Bronchial epithelial cell (primary cell): ENCODE measurements around the gene GNG12. TPM values are rescaled to one million over a fixed set of nuclear protein-coding genes. Genes with fewer than 3 reads are reported as not detected.

Experiments used
- DNase-seq: peaks from one replicate; pipeline ENCODE4 v3.0.0-alpha.2; 2010; ENCODE audit warnings: low read depth
- FAIRE-seq: peaks from 2 replicates; lab custom pipeline; 2011; peaks lifted over from hg19 to GRCh38; lab: Jason Lieb, UNC
- H3K27me3 ChIP-seq: 2 replicates; pipeline ENCODE4 v1.5.1; 2011; ENCODE audit warnings: low read length; ENCODE audit not compliant: control insufficient read depth, insufficient read depth
- H3K36me3 ChIP-seq: 2 replicates; pipeline ENCODE4 v1.5.1; 2011; ENCODE audit warnings: low read length; ENCODE audit not compliant: control insufficient read depth, insufficient read depth
- H3K4me3 ChIP-seq: 2 replicates; pipeline ENCODE4 v1.5.1; 2011; ENCODE audit warnings: mild to moderate bottlenecking, low read depth, low read length, control low read depth
- CTCF ChIP-seq: IDR thresholded peaks from 2 replicates; pipeline ENCODE4 v1.5.1; 2011; ENCODE audit warnings: mild to moderate bottlenecking, moderate library complexity, low read length, control low read depth, inconsistent platforms; ENCODE audit not compliant: insufficient read depth, severe bottlenecking
- total RNA-seq: library from RNA; depleted of rRNA; stranded (reverse); fragments of >200 nt; gene quantifications from 2 replicates; pipeline ENCODE4 v1.2.1, GENCODE V29; 2014

The GNG12 gene
- total RNA-seq, 1 donor from 2014 or later, result 75.3 TPM

DNA sequence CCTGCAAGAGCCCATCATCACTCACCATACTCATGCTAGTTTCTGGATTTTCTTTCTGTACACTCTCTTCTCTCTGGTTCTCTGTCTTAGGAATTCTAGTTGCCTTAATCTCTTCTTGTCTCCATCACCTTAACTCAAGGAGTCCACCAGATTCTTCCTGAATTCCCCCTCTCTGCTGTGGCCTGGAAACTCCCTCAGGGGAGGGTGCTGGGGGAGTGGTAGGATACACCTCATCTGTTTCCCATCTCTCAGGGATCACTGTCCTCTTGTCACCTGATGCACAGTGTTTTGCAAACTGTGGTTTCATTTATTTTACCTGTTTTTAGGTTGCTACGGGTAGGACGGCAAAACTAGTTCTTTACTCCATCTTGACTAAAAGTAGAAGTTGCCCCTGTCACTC lies 6.6 kb upstream of the GNG12 start:
- Histone ChIP-seq H3K27me3 (no peaks in the 10 kb centered on the region), H3K4me3 (no peak overlapping the region), H3K36me3 (no peaks in the 10 kb centered on the region)
- DNase-seq, result no peak
- no peak for FAIRE-seq
- TF ChIP-seq CTCF, result no peak

GRCh38 chr1:67838180-67838910 lies 5.1 kb upstream of the GNG12 start:
- peak; percentile 52 for DNase-seq
- no peaks in the 10 kb centered on the region for H3K36me3 ChIP-seq
- no peak overlapping the region for H3K4me3 ChIP-seq
- H3K27me3 ChIP-seq, result no peaks in the 10 kb centered on the region
- no peak for TF ChIP-seq CTCF
- no peak for FAIRE-seq

DNA sequence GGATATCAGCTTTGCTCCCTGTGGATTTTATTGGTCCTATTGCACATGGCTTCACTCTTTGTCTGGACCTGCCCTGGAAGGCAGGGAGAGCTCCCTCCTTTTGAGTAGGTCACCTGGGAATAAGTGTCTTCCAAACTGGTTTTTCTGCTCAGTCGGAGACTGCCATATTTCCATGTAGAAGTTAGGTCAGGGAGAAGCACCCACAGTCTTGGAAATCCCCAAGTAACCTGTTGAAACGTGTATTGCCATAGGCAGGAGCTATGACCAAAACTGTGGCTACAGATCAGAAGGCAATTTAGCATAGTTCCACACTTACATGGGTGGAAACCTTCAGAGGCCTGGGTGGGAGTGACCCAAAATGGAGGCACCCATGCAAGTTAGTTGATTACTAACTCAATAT lies 3.5 kb upstream of the GNG12 start:
- H3K4me3 ChIP-seq, result no peak overlapping the region
- FAIRE-seq, result no peak
- no peak for TF ChIP-seq CTCF
- peak; percentile 99 for DNase-seq
- no peaks in the 10 kb centered on the region for H3K27me3 ChIP-seq
- H3K36me3 ChIP-seq, result no peaks in the 10 kb centered on the region

DNA sequence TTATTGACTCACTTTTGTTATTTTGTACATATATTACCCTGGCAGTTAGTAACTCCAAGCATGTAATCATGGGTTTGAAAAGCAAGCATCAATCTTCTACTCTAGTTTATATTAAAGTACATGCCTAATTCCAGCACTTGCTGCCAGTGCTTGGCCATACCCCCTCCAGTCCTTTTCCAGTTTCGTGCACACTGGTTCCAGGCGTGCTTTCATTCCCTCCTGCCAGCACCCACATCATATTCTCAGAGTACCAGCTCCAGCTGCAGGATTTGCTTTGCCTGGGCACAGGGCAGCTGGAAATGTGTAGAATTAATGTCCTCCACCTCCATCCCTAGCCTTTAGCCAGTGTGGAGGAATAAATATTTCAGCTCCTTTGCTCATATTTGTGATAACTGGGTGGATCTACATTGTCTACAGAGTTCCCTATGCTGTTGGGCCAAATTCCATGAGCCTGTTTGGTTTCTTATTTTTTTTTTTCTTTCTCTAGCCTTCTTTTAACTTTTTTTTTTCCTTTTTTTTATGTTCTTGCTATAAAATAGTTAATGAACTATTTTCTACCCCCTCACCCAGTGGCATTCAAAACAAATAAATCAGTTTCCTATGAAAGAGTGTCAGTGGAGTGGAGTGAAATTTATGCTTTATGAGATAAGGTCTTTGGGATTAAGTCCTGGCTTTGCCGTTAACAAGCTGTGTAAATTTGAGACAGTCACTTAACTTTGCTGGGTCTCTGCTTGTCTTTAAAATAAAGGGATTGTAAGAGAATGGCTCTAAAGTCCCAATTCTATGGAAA lies 2.6 kb upstream of the GNG12 start:
- FAIRE-seq (no peak), DNase-seq (no peak)
- no peaks in the 10 kb centered on the region for H3K36me3 ChIP-seq
- no peaks in the 10 kb centered on the region for H3K27me3 ChIP-seq
- no peak for TF ChIP-seq CTCF
- H3K4me3 ChIP-seq, result no peak overlapping the region

GRCh38 chr1:67834246-67834877 lies 1.1 kb upstream of the GNG12 start:
- FAIRE-seq (no peak), DNase-seq (peak; percentile 52)
- Histone ChIP-seq H3K27me3 (no peaks in the 10 kb centered on the region), H3K36me3 (no peaks in the 10 kb centered on the region), H3K4me3 (no peak overlapping the region)
- TF ChIP-seq CTCF, result no peak
